CD4-positive, alpha-beta T cell treated with Interferon gamma for 1 hour (primary cell): ENCODE measurements around the gene INTS13.
"Not testable (repeated sequence)": the region's sequence is repeated elsewhere in the genome, so short reads cannot be mapped to it uniquely, and the experiment has no call there.

Experiments
- DNase-seq: peaks from one replicate; pipeline ENCODE4 v3.0.0-alpha.2; 2020

The INTS13 gene, protein sequence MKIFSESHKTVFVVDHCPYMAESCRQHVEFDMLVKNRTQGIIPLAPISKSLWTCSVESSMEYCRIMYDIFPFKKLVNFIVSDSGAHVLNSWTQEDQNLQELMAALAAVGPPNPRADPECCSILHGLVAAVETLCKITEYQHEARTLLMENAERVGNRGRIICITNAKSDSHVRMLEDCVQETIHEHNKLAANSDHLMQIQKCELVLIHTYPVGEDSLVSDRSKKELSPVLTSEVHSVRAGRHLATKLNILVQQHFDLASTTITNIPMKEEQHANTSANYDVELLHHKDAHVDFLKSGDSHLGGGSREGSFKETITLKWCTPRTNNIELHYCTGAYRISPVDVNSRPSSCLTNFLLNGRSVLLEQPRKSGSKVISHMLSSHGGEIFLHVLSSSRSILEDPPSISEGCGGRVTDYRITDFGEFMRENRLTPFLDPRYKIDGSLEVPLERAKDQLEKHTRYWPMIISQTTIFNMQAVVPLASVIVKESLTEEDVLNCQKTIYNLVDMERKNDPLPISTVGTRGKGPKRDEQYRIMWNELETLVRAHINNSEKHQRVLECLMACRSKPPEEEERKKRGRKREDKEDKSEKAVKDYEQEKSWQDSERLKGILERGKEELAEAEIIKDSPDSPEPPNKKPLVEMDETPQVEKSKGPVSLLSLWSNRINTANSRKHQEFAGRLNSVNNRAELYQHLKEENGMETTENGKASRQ

DNA sequence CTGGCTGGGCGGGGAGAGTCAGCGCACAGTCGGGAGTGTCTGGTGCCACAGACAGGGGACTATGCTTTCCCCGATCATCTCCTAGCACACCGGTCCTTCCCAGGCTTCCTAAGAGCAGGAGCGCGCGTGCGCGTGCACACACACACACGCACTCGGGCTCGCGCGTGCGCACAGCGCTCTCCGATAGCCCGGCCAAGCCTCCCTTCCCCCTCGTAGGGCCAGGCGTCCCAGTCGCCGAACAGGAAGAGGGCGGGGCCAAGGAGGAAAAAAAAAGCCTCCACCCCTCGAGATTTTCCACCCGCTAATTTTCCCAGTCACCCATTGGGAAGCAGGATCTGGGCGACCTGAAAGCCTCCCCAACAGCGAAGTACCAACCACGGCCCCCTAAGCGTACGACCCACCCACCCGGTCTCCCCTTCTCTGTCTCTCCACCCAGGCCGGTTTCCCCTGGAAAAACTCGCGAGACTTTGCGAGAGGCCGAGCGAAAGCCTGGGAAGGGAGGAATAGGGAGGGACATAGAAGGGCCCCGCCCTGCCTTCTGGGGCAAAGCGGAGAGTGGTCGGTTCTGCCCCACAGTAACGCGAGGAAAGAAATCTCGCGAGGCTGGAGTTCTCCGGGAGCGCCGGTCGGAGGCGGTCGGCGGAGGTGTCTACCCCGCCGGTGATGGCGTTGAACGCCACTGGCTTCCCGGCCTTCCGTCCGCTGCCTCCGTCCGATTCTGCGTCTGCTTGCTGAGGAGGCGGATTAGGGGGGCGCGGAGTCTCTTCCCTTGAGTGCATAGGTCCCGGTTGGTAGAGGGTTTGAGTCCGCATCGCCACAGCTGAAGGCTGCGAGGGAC is at the start of gene INTS13, which contains the start of gene FGFR1OP2:
INTS13 (minus strand) TSS at position 119 of the 838 bp plus-strand sequence. CDS start 1,178 bp downstream, outside the sequence.
FGFR1OP2 (plus strand) TSS at position 608 of the 838 bp plus-strand sequence. CDS start 15,689 bp downstream, outside the sequence.
- DNase-seq, result peak; percentile 98

DNA sequence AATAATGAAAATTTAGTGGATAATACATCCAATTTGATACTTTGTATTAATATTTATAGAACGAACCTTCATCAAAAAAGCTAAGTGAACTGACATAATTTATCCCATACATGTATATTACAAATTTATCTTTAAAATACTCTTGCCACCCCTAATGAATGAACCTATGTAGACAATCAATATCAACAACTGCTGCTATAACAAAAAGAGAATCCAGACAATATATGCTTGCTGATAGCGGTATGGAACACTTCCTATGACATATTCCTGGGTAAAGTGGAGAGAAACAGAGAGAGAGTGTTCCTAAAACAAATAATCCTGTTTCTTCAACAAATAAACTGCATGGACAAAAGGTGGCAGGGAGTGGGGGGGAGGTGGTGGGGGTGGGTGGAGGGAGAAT is 45.1 kb upstream of the INTS13 start:
- DNase-seq, result no peak

GRCh38 chr12:26979733-26980132 is 42.0 kb upstream of the INTS13 start:
- DNase-seq, result no peak

DNA sequence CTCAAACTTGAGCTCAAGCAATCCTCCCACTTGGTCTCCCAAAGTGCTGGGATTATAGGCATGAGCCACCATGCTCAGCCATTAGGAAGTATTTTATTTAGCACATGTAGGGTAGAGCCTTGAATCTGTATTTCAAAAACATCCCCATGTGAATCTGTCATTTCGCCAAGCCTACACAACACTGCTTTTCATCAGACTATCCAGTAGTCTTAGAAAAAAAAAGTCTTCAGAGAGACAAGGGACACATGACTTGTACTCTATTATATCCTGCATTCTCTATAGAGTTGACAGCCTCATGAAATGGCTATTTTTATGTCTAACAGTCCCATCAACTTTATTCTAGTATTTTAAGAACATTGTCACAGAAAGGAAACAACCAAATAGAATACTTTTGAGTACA is 41.0 kb upstream of the INTS13 start:
- no peak for DNase-seq

DNA sequence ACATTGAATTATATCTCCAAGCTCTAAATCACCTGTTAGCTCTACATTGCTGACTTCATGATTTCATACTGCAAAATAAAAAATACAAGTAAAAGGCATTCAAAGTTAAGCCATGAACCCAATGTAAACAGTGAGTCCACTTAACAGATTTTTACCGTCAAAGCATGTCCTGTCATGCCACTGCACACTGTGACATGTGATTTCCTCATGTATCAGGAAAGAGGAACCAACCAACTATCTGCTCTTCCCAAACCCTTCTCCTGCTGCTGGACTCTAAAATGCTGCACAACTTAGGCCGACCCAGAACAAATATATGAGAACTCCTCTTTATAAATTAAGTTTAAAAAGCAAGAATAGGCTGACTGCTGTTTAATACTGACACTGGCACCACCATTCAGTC is 38.9 kb upstream of the INTS13 start:
- DNase-seq, result no peak

GRCh38 chr12:26971963-26972362 is 34.2 kb upstream of the INTS13 start:
- peak; percentile 51 for DNase-seq

DNA sequence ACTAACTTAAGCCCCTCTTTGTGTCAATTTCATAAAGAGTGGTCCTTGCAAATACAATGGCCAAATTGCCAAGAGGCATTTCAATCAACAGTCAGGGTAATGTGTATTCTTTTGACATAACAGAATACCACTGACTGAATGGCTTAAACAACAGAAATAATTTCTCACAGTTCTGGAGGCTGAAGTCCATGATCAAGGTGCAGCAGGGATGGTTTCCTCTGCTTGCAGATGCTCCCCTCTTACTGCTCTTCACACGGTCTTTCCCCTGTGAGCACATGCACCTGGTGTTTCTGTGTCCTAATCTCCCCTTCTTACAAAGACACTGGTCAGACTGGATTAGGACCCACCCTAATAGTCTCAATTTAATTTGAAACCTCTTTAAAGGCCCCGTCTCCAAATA is 32.4 kb upstream of the INTS13 start:
- DNase-seq, result no peak

- no peak for DNase-seq
Observed at GRCh38 chr12:26966842-26967241, 29.1 kb upstream of the INTS13 start.

DNA sequence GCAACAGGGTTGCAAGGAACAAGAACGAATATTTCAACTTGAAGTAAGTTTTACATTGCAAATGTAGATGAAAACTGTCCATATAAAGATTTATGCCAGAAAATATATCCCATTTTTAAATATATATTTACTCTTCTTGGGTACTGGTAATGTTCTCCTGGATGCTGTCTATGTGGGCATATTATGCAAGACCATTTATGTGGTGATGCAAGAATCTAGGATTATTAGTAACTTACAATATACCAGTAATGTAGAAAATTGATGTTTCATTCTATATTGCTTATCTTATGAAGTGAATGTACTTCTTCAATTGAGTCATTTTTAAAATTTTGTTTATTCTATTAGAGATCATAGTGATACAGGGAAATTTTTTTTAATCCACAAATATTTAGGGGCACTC is 25.6 kb upstream of the INTS13 start:
- DNase-seq, result no peak

- DNase-seq, result no peak
Observed at GRCh38 chr12:26961803-26962202, 24.0 kb upstream of the INTS13 start.

- not testable (repeated sequence) for DNase-seq
Observed at GRCh38 chr12:26961391-26961790, 23.6 kb upstream of the INTS13 start.

DNA sequence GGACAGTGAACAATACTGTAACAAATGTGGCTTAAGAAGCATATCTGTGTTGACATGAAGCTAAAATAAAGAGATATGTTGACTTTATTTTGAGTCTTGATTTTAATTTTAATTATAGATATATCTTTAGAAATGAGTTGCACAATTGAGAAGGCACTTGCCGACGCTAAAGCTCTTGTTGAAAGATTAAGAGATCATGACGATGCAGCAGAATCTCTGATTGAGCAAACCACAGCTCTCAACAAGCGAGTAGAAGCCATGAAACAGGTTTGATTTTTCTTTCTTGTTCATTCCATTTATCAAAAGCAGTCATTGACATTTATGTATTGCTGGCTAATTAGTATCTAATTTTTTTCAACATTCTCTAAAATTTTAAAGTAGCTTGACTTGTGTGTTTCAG is 16.2 kb upstream of the INTS13 start:
- no peak for DNase-seq

GRCh38 chr12:26953447-26953846 is 15.7 kb upstream of the INTS13 start:
- peak; percentile 48 for DNase-seq

DNA sequence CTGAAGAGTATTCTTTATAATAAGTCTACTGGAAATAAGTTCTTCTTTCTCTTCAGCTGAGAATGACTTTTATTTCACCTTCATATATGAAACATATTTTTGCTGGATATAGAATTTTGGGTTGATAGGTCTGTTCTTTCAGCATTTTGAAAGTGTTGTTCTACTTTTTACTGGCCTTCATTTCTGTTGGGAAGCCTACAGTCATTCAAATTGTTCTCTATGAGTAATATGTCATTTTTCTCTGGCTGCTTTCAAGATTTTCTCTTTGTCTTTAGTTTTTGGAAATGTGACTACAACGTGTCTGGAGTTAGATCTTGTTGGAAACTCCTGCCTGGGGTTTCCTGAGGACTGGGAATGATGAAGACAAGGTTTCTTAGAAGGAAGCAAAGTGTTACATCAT is 10.5 kb upstream of the INTS13 start:
- DNase-seq, result no peak

GRCh38 chr12:26941215-26941594 is 3.4 kb upstream of the INTS13 start:
- DNase-seq, result no peak

DNA sequence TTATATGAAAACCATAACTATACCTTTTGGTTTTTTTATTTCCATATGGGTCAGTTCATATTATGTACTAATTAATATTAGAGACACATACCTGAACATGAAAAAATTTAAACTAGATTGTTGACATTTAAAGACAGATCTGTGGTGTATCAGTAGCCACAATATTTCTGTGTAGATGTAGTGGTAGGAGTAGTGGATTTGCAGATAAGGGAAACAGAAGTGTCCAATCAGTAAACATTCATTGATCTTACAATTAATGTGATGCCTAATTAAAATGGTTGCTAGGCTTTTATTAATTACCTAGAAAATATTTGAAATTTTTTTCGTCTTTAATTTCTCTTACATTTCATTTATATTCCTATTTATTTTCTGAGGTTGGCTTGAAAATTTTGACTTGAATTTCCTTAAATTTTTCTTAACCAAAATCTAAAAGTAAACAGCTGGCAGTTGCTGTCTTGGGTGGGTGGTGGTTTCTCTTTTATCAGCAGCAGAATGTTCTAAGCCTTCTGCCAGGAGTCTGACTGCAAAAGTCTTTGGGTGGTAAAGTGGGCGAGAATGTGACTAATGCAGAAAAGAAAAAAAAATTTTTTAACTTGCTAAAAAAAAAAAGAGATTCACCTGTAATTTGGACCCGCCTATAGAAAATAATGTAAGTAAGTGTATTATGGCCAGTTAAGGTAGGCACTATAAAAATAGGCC is 2.9 kb upstream of the INTS13 start:
- no peak for DNase-seq

DNA sequence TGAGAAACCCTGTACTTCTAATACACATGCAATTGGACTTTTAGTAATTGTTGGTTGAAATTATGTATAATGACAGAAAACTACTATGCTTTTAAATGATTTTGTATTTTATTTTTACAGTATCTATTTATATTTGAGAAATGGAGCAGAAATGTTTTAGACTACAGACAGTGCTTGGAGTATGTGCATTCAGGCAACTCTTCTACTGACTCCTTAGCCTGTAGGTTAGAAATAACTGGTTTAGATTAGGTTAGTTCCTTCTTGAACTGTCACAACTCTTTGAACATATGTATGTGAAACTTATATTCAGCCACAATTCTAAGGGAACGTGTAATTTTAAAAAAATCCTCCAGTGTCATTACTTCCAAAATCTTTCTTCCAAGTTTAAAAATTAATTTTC is 2.2 kb upstream of the INTS13 start:
- no peak for DNase-seq

GRCh38 chr12:26939192-26939832 is 1.5 kb upstream of the INTS13 start:
- DNase-seq, result no peak

GRCh38 chr12:26938701-26939062 is 901 bp upstream of the INTS13 start:
- no peak for DNase-seq

DNA sequence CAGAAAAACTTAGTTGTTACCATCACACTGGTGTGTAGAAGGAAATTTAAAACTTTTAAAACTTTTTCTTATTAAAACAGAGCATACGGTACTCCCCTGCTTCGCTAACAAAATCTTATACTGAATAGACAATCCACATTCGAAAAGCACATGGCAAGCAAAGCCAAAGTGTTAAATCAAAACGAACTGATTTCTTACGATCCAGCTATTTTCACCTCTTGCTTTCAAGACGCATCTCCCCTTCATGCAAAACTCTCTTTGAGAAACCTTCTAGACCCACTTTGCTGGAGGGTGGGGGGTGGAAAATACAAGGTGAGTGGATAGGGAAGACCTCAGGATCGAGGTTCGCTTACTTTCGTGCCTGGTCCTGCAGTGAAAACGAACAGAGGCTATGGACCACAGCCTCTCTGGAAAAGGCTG is 328 bp downstream of the INTS13 start:
- DNase-seq, result no peak

- no peak for DNase-seq
Observed at GRCh38 chr12:26936559-26937442, 980 bp downstream of the INTS13 start.
